H4 (cell line): ENCODE measurements around the gene KCNQ1. TPM values are rescaled to one million over a fixed set of nuclear protein-coding genes. Genes with fewer than 3 reads are reported as not detected.

Experiments
- DNase-seq: peaks from one replicate; pipeline ENCODE4 v3.0.0-alpha.2; 2015; ENCODE audit warnings: low spot score
- total RNA-seq: library from RNA; depleted of rRNA; stranded (reverse); fragments of >200 nt; shearing (Covaris generic); gene quantifications from 2 replicates; pipeline ENCODE4 v1.2.3, GENCODE V29; 2014

KCNQ1 gene
- total RNA-seq, 1 experiment from 2014 or later, result 0.04 TPM

GRCh38 chr11:2533587-2534133 lies 88.9 kb downstream of the KCNQ1 start:
- DNase-seq, result peak; percentile 95

- no peak for DNase-seq
Observed at GRCh38 chr11:2534134-2534956, 89.5 kb downstream of the KCNQ1 start.

- no peak for DNase-seq
Observed at GRCh38 chr11:2534957-2535672, 90.3 kb downstream of the KCNQ1 start.

GRCh38 chr11:2535673-2536439 lies 91.0 kb downstream of the KCNQ1 start:
- no peak for DNase-seq

GRCh38 chr11:2536440-2536989 lies 91.7 kb downstream of the KCNQ1 start:
- DNase-seq, result no peak

GRCh38 chr11:2537010-2537705 lies 92.3 kb downstream of the KCNQ1 start:
- DNase-seq, result no peak

GRCh38 chr11:2537896-2538724 lies 93.3 kb downstream of the KCNQ1 start:
- no peak for DNase-seq

GRCh38 chr11:2538951-2539350 lies 94.1 kb downstream of the KCNQ1 start:
- DNase-seq, result no peak

- DNase-seq, result no peak
Observed at GRCh38 chr11:2539371-2540222, 94.8 kb downstream of the KCNQ1 start.

- no peak for DNase-seq
Observed at GRCh38 chr11:2540223-2540991, 95.6 kb downstream of the KCNQ1 start.

GRCh38 chr11:2540992-2541680 lies 96.3 kb downstream of the KCNQ1 start:
- DNase-seq, result no peak

- no peak for DNase-seq
Observed at GRCh38 chr11:2541881-2542361, 97.1 kb downstream of the KCNQ1 start.

- no peak for DNase-seq
Observed at GRCh38 chr11:2542406-2542805, 97.6 kb downstream of the KCNQ1 start.

- no peak for DNase-seq
Observed at GRCh38 chr11:2547806-2548205, 103.0 kb downstream of the KCNQ1 start.

- no peak for DNase-seq
Observed at GRCh38 chr11:2548596-2548995, 103.8 kb downstream of the KCNQ1 start.

GRCh38 chr11:2549080-2549479 lies 104.3 kb downstream of the KCNQ1 start:
- DNase-seq, result no peak

GRCh38 chr11:2549491-2549875 lies 104.7 kb downstream of the KCNQ1 start:
- no peak for DNase-seq
